ENCODE results near the gene ATP9B.

GRCh38 chr18:79360933-79361332 lies 291.7 kb downstream of the ATP9B start:
- TF ChIP-seq POLR2AphosphoS5 (IDR thresholded peaks at IDR 0.05) (no peak), CTCF (IDR thresholded peaks at IDR 0.05) (no peak), POLR2A (IDR thresholded peaks at IDR 0.05; ENCODE audit: low read depth) (no peak), EP300 (IDR thresholded peaks at IDR 0.05) (no peak)
